GM12878 (cell line): ENCODE results near the gene SP2.

Source experiments
- CHD4 ChIP-seq: fragments of 200-600 bp; sonication (generic); IDR thresholded peaks from 2 replicates; pipeline ENCODE4 v1.6.1; 2016; ENCODE audit warnings: mild to moderate bottlenecking
- HDAC2 ChIP-seq: fragments of 200-600 bp; sonication (generic); IDR thresholded peaks from 2 replicates; pipeline ENCODE4 v1.6.1; 2017
- SRF ChIP-seq, 2 experiments: IDR thresholded peaks; 2 replicates each; pipeline ENCODE4 v1.6.1; 2011; ENCODE audit warnings: low read depth in 2 of 2, low read length in 2 of 2, mild to moderate bottlenecking in 1 of 2, moderate library complexity in 1 of 2
- TF ChIP-seq, protein P1 (sequence below): fragments of 150-350 bp; IDR thresholded peaks from 2 replicates; pipeline ENCODE4 v1.6.1; 2016; ENCODE audit warnings: low read depth, low read length
- TF ChIP-seq, protein P2 (sequence below), 3 experiments: IDR thresholded peaks in 2 of 3; conservative IDR thresholded peaks in 1 of 3; 2 replicates each; pipeline ENCODE4 v1.5.1; 2011; ENCODE audit warnings: low read depth in 3 of 3, low read length in 3 of 3, mild to moderate bottlenecking in 3 of 3, control low read depth in 2 of 3, moderate library complexity in 2 of 3, inconsistent platforms in 1 of 3, mixed read lengths in 1 of 3; ENCODE audit not compliant: control insufficient read depth in 2 of 3, insufficient read depth in 1 of 3; ENCODE audit errors: extremely low read depth in 1 of 3

DNA sequence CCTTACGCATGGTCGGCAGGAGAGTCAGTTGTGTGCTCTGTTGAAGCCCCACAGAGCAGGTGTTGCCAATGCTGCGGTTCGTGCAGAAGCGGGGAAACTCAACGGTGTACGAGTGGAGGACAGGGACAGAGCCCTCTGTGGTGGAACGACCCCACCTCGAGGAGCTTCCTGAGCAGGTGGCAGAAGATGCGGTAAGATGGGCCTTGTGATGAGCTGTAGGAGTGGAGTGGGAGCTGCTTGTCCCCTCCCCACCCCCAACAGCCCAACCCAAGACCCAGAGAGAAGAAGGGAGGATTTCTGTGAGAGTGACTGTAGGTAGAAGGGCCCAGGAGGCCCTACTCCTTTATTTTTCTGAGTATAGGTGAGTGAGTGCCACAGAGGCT lies 79.8 kb downstream of the SP2 start:
- TF ChIP-seq CHD4, result no peak
- TF ChIP-seq, protein P1, sequence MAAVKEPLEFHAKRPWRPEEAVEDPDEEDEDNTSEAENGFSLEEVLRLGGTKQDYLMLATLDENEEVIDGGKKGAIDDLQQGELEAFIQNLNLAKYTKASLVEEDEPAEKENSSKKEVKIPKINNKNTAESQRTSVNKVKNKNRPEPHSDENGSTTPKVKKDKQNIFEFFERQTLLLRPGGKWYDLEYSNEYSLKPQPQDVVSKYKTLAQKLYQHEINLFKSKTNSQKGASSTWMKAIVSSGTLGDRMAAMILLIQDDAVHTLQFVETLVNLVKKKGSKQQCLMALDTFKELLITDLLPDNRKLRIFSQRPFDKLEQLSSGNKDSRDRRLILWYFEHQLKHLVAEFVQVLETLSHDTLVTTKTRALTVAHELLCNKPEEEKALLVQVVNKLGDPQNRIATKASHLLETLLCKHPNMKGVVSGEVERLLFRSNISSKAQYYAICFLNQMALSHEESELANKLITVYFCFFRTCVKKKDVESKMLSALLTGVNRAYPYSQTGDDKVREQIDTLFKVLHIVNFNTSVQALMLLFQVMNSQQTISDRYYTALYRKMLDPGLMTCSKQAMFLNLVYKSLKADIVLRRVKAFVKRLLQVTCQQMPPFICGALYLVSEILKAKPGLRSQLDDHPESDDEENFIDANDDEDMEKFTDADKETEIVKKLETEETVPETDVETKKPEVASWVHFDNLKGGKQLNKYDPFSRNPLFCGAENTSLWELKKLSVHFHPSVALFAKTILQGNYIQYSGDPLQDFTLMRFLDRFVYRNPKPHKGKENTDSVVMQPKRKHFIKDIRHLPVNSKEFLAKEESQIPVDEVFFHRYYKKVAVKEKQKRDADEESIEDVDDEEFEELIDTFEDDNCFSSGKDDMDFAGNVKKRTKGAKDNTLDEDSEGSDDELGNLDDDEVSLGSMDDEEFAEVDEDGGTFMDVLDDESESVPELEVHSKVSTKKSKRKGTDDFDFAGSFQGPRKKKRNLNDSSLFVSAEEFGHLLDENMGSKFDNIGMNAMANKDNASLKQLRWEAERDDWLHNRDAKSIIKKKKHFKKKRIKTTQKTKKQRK, result no peak
- TF ChIP-seq, protein P2, sequence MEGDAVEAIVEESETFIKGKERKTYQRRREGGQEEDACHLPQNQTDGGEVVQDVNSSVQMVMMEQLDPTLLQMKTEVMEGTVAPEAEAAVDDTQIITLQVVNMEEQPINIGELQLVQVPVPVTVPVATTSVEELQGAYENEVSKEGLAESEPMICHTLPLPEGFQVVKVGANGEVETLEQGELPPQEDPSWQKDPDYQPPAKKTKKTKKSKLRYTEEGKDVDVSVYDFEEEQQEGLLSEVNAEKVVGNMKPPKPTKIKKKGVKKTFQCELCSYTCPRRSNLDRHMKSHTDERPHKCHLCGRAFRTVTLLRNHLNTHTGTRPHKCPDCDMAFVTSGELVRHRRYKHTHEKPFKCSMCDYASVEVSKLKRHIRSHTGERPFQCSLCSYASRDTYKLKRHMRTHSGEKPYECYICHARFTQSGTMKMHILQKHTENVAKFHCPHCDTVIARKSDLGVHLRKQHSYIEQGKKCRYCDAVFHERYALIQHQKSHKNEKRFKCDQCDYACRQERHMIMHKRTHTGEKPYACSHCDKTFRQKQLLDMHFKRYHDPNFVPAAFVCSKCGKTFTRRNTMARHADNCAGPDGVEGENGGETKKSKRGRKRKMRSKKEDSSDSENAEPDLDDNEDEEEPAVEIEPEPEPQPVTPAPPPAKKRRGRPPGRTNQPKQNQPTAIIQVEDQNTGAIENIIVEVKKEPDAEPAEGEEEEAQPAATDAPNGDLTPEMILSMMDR (IDR thresholded peaks at IDR 0.05 in 2 of 3, conservative IDR thresholded peaks at IDR 0.05 in 1 of 3; ENCODE audit: control insufficient read depth in 2 of 3, extremely low read depth in 1 of 3, insufficient read depth in 1 of 3, low read depth in 3 of 3, low read length in 3 of 3), result no peak
- TF ChIP-seq SRF (IDR thresholded peaks at IDR 0.05; ENCODE audit: low read depth in 2 of 2, low read length in 2 of 2), result no peak
- TF ChIP-seq HDAC2, result no peak
